Stomach smooth muscle (tissue), 2 donors: Measurements from ENCODE around the gene PDYN.

ENCODE experiments used
- H3K27ac ChIP-seq: one replicate; pipeline ENCODE4 v1.7.0; 2013; ENCODE audit warnings: mild to moderate bottlenecking, low read length, inconsistent platforms
- H3K27me3 ChIP-seq, 2 donors: one replicate each; pipeline ENCODE4 v1.7.0; 2013; ENCODE audit warnings: low read length in 2 of 2; ENCODE audit not compliant: insufficient read depth in 2 of 2, control insufficient read depth in 1 of 2
- H3K36me3 ChIP-seq, 2 donors: one replicate each; pipeline ENCODE4 v1.7.0; 2013; ENCODE audit warnings: low read length in 2 of 2; ENCODE audit not compliant: control insufficient read depth in 2 of 2, insufficient read depth in 2 of 2
- H3K4me1 ChIP-seq: one replicate; pipeline ENCODE4 v1.7.0; 2013; ENCODE audit warnings: low read length; ENCODE audit not compliant: control insufficient read depth, insufficient read depth
- H3K4me3 ChIP-seq, 2 donors: one replicate each; pipeline ENCODE4 v1.7.0; 2013; ENCODE audit warnings: low read length in 2 of 2
- H3K9ac ChIP-seq, 2 donors: one replicate each; pipeline ENCODE4 v1.7.0; 2013; ENCODE audit warnings: low read length in 2 of 2, mild to moderate bottlenecking in 1 of 2
- H3K9me3 ChIP-seq, 2 donors: one replicate each; pipeline ENCODE4 v1.7.0; 2013; ENCODE audit warnings: low read length in 2 of 2; ENCODE audit not compliant: control insufficient read depth in 2 of 2
- donor health status: healthy.
- donor health status: Pancreatic carcinoma.

Gene PDYN

DNA sequence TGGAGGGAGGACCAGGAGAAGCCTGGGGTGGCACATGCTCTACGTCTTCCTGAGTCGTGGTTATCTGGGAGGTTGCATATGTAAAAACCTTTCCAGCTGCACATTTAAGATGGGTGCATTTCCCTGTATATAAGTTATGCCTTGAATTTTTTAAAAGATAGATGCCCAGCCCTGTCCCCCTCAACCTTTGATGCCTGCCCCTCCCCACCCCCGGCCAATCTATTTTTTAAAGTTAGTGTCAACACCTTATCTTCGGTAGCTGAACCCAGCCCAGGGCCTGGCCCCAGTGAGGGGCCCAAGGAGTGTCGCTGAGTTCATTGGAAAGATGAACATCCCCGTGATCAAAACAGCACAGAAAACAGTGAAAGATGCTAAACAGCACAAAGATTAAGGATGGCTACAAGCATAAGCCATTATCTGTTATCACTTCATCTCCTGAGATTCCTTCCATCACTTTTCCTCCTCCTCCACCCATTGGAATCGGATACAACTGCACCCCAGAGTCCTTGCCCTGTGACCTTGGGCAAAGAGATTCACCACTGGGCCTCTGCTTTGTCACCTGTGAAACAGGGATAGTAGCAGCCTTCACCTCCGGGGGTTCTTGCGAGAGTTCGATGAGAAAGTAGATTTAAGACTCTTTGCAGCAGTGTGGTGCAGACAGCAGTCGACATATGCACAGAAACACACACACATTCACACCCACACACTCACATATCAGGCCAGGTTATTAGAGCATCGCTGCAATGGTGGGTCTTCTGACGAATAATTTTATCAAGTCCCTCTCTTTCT lies 51.2 kb downstream of the PDYN start:
- peaks cover 0 to 5% of the 10 kb centered on the region in 2 donors for H3K27me3 ChIP-seq
- H3K4me1 ChIP-seq: peaks cover 14% of the 10 kb centered on the region
- H3K27ac ChIP-seq: no peak overlapping the region
- H3K9me3 ChIP-seq: no peaks in the 10 kb centered on the region
- H3K9ac ChIP-seq: no peak overlapping the region
- no peak overlapping the region for H3K4me3 ChIP-seq
- H3K36me3 ChIP-seq: peaks cover 2 to 11% of the 10 kb centered on the region in 2 donors

DNA sequence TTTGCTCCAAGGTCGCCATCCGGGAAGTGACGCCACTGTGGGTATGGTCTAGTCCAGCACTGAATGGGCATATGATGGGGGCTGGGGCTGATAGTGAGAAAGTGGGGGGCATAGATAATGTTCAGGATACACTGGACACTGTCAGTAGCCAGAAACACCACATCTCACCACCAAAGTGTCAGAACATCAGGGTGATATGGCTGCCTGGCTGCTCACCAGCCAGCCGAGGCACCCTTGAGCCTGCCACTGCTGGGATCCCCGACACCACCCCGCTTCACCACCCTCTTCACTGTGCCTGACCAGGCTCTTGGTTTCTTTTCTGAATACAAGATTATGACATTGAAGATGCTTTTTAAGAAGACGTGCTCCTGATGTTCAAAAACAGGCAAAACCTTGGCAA lies 51.8 kb downstream of the PDYN start:
- peaks cover 10% of the 10 kb centered on the region for H3K4me1 ChIP-seq
- no peak overlapping the region for H3K27ac ChIP-seq
- H3K9me3 ChIP-seq: no peaks in the 10 kb centered on the region
- peaks cover 0 to 5% of the 10 kb centered on the region in 2 donors for H3K27me3 ChIP-seq
- peaks cover 2 to 11% of the 10 kb centered on the region in 2 donors for H3K36me3 ChIP-seq
- H3K4me3 ChIP-seq: no peak overlapping the region
- no peak overlapping the region for H3K9ac ChIP-seq

DNA sequence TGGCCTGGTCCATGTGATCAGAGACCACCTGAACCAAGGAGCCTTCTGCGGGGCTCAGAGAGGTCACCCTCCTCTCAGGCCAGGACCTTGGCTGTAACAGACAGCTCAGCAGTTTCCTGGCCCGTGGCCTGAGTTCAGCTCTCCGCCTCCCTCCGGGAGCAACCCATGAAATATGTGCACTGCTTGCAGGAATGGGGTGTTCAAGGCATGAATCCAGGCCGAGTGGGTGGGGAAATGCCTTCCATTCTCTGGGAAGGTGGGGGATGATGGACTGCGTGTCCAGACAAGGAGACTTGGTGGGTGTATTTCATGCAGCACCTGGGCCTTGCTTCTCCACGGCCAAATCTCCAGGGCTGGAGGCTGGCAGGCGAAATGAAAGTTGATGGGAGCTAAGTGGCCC lies 52.6 kb downstream of the PDYN start:
- no peaks in the 10 kb centered on the region for H3K9me3 ChIP-seq
- H3K27me3 ChIP-seq: peaks cover 0 to 5% of the 10 kb centered on the region in 2 donors
- peaks cover 2 to 11% of the 10 kb centered on the region in 2 donors for H3K36me3 ChIP-seq
- H3K27ac ChIP-seq: no peak overlapping the region
- peaks cover 5% of the 10 kb centered on the region for H3K4me1 ChIP-seq
- H3K4me3 ChIP-seq: no peak overlapping the region
- H3K9ac ChIP-seq: no peak overlapping the region

DNA sequence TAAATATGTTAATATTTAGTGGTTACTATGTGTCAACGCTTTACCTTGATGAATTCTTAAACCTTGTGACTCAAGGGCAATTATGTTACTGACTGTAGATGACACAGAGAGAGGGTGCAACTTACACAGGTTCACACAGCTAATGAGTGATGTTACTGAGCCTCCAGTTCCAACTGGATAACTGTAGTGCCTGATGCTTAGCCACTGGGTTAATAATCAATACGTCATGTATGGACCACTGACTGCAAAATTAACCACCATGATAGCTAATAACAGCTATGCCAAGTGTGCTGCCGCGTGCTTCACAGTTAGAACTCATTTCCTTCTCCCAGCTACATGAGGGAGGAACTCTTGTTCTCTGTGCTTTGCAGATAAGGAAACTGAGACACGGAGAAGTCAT lies 53.3 kb downstream of the PDYN start:
- no peak overlapping the region for H3K4me3 ChIP-seq
- H3K36me3 ChIP-seq: peaks cover 2 to 11% of the 10 kb centered on the region in 2 donors
- H3K9ac ChIP-seq: no peak overlapping the region
- no peaks in the 10 kb centered on the region for H3K9me3 ChIP-seq
- peaks cover 0 to 5% of the 10 kb centered on the region in 2 donors for H3K27me3 ChIP-seq
- no peak overlapping the region for H3K27ac ChIP-seq
- peaks cover 10% of the 10 kb centered on the region for H3K4me1 ChIP-seq

DNA sequence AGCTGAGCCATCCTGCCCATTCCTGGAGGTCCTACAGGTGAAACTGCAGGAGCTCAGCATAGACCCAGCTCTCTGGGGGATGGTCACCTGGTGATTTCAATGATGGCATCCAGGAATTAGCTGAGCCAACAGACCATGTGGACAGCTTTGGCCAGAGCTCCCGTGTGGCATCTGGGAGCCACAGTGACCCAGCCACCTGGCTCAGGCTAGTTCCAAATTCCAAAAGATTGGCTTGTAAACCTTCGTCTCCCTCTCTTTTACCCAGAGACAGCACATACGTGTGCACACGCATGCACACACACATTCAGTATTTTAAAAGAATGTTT lies 54.6 kb downstream of the PDYN start:
- peaks cover 15% of the 10 kb centered on the region for H3K4me1 ChIP-seq
- no peak overlapping the region for H3K27ac ChIP-seq
- no peaks in the 10 kb centered on the region for H3K9me3 ChIP-seq
- no peak overlapping the region for H3K4me3 ChIP-seq
- H3K36me3 ChIP-seq: peaks cover 2 to 11% of the 10 kb centered on the region in 2 donors
- H3K9ac ChIP-seq: no peak overlapping the region
- H3K27me3 ChIP-seq: peaks cover 0 to 2% of the 10 kb centered on the region in 2 donors

DNA sequence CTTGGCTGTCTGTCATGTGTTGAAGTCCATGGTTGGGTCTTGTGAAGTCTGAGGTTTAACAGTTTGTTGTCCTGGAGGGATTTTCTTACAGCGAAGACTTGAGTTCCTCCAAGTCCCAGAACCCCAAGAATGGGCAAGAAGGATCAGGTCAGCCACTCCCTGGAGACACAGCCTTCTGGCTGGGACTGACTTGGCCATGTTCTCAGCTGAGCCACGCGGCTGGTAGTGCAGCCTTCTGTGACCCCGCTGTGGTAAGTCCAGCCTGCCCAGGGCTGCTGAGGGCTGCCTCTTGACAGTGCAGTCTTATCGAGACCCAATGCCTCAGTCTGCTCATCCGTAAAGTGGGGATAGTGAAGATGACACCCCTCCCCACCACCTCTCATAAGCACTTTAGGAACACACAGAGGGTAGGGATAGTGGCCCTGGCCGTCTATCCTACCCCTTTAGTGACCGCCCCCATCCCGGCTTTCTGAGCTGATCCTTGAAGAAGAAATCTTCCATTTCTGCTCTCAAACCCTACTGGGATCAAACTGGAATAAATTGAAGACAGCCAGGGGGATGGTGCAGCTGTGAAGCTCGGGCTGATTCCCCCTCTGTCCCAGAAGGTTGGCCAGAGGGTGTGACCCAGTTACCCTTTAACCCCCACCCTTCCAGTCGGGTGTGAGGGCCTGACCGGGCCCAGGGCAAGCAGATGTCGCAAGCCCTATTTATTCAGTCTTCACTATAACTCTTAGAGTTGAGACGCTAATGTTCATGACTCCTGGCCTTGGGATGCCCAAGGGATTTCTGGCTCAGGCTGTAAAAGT lies 55.2 kb downstream of the PDYN start:
- Histone ChIP-seq H3K4me1 (peaks cover 17% of the 10 kb centered on the region), H3K9ac (no peak overlapping the region), H3K27me3 (peaks cover 0 to 2% of the 10 kb centered on the region in 2 donors), H3K36me3 (peaks cover 2 to 11% of the 10 kb centered on the region in 2 donors), H3K9me3 (no peaks in the 10 kb centered on the region), H3K4me3 (no peak overlapping the region), H3K27ac (no peak overlapping the region)

DNA sequence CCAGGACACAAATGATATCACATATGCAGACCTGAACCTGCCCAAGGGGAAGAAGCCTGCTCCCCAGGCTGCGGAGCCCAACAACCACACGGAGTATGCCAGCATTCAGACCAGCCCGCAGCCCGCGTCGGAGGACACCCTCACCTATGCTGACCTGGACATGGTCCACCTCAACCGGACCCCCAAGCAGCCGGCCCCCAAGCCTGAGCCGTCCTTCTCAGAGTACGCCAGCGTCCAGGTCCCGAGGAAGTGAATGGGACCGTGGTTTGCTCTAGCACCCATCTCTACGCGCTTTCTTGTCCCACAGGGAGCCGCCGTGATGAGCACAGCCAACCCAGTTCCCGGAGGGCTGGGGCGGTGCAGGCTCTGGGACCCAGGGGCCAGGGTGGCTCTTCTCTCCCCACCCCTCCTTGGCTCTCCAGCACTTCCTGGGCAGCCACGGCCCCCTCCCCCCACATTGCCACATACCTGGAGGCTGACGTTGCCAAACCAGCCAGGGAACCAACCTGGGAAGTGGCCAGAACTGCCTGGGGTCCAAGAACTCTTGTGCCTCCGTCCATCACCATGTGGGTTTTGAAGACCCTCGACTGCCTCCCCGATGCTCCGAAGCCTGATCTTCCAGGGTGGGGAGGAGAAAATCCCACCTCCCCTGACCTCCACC lies 56.4 kb downstream of the PDYN start:
- no peak overlapping the region for H3K9ac ChIP-seq
- peaks cover 27% of the 10 kb centered on the region for H3K4me1 ChIP-seq
- H3K36me3 ChIP-seq: peaks cover 2 to 11% of the 10 kb centered on the region in 2 donors
- no peaks in the 10 kb centered on the region for H3K9me3 ChIP-seq
- H3K27me3 ChIP-seq: no peaks in the 10 kb centered on the region
- no peak overlapping the region for H3K27ac ChIP-seq
- H3K4me3 ChIP-seq: no peak overlapping the region

DNA sequence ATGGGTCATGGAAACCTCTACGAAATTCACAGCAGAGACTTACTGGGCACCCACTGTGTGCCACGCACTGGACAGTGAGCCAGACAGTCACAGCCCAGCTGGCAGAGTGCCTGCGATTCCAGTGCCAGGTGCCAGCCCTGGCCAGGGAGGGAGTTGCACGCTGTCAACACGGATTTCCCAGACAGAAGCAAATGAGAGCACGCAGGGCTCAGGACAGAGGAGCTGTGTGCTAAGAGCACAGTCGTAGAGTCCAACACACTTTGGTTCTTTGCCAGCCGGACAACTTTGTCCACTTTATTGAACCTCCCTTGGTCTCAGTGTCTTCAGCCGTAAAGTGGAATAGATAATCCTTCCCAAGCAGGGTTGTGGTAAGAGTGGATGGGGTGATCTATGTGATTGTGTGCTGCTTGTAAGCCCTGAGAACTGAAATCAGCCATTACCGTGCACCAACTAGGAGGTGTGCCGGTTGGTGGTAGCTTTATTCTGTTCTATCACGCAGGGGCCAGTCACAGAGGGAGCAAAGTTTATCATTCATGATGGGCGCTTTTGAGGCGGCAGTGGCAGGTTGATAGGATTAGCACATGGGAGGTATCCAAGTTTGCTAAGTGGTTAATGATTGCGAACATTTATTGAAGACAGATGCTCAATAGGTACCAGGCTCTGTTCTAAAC lies 58.0 kb downstream of the PDYN start:
- H3K27ac ChIP-seq: peak overlapping the region; percentile 37
- peaks cover 2 to 11% of the 10 kb centered on the region in 2 donors for H3K36me3 ChIP-seq
- H3K9ac ChIP-seq: peak overlapping the region in 1 of 2 donors; percentile 42
- H3K9me3 ChIP-seq: no peaks in the 10 kb centered on the region
- H3K4me1 ChIP-seq: peaks cover 24% of the 10 kb centered on the region
- no peaks in the 10 kb centered on the region for H3K27me3 ChIP-seq
- no peak overlapping the region for H3K4me3 ChIP-seq

DNA sequence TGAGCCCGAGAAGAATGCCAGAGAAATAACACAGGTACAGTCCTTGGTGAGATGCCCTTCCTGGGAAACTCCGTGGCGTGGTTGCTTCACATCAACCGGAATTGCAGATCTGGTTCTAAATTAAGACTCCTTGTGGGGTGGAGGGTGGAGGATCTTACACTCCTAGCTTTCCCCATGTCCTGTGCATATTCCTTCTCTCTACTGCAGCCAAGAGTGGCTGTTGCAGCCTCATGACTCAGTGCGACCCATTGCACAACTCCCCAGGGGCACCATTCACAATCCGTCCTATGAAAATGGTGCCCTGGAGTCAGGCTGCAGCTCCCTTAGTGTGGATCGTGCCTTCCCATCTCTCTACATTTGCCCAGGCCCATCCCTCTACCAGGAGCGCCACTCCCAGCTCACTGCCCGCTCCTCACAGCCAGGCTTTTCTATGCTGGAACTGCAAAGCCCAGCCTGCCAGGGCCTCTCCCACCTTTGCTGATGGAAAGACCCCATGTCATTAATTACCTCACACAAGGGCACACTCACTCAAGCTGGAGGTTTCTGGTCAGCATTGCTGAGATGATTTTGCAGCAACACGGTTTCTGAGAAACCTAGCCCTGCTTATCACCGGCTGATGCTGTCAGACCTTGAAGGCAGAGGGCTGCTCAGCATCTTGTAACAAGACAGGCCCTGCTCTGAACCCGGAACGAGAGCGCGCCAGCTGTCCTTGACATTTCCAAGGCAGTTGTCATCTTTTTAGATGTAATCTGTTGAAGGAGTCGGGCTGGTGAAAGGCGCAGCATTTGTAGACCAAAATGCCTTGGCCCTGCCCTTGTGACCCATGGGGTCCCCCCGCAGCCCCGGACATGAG lies 58.9 kb downstream of the PDYN start:
- peaks cover 2 to 11% of the 10 kb centered on the region in 2 donors for H3K36me3 ChIP-seq
- H3K4me1 ChIP-seq: peaks cover 24% of the 10 kb centered on the region
- H3K9ac ChIP-seq: no peak overlapping the region
- H3K27me3 ChIP-seq: no peaks in the 10 kb centered on the region
- no peak overlapping the region for H3K4me3 ChIP-seq
- no peaks in the 10 kb centered on the region for H3K9me3 ChIP-seq
- H3K27ac ChIP-seq: peak overlapping the region; percentile 37

DNA sequence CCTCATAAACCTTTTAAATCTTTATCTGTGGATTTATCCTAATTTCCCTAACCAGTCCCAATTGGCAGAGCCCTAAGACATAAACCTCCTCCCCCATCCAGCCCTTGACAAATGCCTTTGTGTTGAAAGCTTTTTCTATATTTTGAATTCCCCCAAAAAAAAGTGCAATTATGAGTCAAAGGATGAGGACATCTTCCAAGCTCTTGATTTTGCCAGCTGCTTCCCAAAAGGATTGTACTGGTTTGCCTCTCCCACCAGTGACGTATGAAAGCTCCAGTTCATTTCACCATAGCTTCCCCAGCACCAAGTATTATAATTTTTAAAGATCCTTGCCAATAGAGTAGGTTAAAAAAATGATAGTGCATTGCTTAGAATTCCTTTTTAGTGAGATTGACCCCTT lies 59.7 kb downstream of the PDYN start:
- Histone ChIP-seq H3K36me3 (peaks cover 2 to 11% of the 10 kb centered on the region in 2 donors), H3K4me3 (no peak overlapping the region), H3K27me3 (no peaks in the 10 kb centered on the region), H3K9me3 (no peaks in the 10 kb centered on the region), H3K27ac (no peak overlapping the region), H3K4me1 (peaks cover 26% of the 10 kb centered on the region), H3K9ac (no peak overlapping the region)
